HG02981 (cell line): Measurements from ENCODE around the gene ADAP1.

Experiments
- ATAC-seq: cut with Tn5 transposase; IDR thresholded peaks from one replicate; pipeline ENCODE4 v1.9.1; 2021; ENCODE audit warnings: mild to moderate bottlenecking, moderate library complexity; ENCODE audit not compliant: unreplicated experiment

ADAP1 gene

DNA sequence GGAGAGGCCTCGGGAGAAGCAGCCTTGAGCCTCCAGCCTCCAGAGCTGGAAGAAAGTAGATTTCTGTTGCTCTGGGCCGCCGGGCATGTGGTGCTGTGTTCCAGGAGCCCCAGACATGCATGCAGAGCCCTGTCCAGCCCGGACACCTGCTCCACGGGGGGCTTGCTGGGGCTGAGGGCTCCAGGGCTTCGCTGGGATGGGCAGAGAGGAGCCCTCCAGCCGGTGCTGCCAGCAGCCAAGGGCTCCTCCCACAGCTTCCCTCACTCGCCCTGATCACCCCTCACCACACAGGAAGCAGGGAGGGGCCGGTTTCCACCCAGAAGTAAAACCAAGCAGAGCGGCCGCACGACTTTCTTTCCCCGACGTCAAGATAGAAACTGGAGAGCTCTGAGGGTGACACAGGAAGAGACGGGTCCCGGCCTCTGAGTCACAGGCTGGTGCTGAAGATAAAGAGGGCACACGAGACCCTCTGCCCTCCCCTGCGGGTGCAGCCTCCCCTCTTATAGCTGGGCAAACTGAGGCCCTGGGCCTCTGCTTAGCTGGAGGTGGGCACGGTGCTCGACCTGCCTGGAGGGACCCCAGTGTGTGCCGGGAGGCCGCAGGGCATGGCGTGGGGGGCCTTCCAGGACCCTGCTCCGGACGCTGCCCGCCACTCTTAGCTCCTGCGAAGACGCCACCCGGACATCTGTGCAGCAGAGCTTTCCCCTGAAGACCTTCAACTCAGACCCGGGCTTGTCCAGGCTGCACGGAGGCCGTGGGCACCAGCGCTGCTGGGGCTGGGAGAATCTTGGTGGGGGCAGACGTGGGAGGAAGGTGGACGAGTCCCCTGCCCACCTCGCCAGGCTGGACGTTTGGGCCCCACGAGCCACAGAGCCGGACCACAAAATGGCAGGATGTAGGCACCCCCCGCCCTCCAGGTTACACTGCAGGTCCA is 31.1 kb downstream of the ADAP1 start:
- peak; percentile 81 for ATAC-seq

DNA sequence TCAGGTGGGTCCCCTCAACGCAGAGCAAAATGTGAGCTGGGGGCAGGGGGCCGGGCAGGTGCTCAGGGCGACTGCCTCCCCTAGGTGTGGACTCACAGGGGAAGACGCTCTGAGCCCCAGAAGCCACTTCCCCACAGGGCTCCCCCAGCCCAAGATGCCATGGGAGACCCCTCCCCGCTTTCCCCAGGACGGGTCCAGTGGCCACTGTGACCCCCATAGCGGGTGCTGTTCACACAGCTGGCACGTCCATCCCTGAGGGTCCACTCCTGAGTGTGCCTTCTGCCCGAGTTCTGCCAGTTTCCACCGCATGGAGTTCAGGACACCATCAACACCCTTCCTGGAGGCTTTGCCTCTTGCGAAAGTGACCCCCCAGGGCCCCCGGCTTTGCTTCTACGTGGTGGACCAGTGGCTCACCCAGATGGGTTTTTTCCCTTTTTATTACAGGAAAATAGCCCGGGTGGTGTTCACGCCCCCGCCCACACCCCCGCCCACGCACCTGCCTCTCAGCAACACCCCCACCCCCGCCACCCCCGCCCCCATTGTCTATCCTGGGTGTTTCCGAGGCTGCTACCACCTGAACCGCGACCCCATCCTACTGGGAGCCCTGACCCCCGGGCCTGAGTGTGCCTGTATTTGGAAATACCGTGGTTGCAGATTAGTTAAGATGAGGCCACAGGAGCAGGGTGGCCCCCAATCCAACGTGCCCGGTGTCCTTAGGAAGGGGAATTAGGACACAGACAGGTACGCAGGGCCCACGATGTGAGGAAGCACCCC is 32.0 kb downstream of the ADAP1 start:
- no peak for ATAC-seq

GRCh38 chr7:921581-922333 is 32.7 kb downstream of the ADAP1 start:
- no peak for ATAC-seq

DNA sequence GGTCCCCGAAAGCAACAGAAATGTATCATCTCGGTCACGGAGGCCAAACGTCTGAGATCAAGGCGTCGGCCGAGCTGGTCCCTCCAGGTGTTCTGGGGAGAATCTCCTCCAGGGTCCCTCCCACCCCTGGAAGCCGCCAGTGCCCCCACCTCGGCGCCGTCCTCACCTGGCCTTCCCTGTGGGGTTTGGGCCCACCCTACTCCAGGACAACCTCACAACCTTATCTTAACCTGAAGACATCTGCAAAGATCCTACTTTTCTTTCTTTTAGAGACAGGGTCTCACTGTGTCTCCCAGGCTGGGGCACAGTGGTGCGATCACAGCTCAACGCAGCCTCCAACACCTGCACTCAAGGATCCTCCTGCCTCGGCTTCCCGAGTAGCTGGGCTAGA is 33.4 kb downstream of the ADAP1 start:
- no peak for ATAC-seq

GRCh38 chr7:920351-921070 is 34.0 kb downstream of the ADAP1 start:
- ATAC-seq: no peak

GRCh38 chr7:919924-920341 is 34.5 kb downstream of the ADAP1 start:
- no peak for ATAC-seq

GRCh38 chr7:919114-919442 is 35.4 kb downstream of the ADAP1 start:
- ATAC-seq: no peak

- ATAC-seq: no peak
These were observed 35.9 kb downstream of the ADAP1 start for GRCh38 chr7:918441-919113.

- ATAC-seq: no peak
These were observed 36.4 kb downstream of the ADAP1 start for GRCh38 chr7:918118-918425.

DNA sequence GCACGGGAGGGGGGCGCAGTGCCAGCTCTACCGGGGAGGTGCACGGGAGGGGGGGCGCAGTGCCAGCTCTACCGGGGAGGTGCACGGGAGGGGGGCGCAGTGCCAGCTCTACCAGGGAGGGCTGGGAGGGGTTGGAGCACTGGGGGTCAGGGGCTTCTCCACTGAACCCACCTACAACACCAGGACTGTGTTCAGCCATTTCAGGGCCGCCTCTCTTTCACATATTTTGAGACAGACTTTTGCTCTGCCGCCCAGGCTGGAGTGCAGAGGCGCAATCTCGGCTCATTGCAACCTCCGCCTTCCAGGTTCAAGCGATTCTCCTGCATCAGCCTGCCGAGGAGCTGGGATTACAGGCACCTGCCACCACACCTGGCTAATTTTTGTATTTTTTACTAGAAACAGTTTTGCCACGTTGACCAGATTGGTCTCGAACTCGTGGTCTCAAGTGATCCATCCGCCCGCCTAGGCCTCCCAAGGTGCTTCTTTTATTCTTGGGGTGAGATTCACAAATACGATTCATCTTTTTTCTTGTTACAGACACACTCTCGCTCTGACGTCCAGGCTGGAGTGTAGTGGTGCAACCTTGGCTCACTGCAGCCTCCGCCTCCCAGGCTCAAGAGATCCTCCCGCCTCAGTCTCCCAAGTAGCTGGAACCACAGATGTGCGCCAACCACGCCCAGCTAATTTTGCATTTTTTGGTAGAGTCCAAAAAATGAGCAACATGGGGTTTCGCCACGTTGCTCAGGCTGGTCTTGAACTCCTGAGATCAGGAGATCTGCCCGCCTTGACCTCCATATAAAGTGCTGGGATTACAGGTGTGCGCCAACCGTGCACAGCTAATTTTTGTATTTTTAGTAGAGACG is 37.0 kb downstream of the ADAP1 start:
- ATAC-seq: no peak

GRCh38 chr7:916291-916941 is 38.1 kb downstream of the ADAP1 start:
- no peak for ATAC-seq

GRCh38 chr7:915291-916218 is 38.9 kb downstream of the ADAP1 start:
- ATAC-seq: no peak

- no peak for ATAC-seq
These were observed 39.8 kb downstream of the ADAP1 start for GRCh38 chr7:914521-915194.

DNA sequence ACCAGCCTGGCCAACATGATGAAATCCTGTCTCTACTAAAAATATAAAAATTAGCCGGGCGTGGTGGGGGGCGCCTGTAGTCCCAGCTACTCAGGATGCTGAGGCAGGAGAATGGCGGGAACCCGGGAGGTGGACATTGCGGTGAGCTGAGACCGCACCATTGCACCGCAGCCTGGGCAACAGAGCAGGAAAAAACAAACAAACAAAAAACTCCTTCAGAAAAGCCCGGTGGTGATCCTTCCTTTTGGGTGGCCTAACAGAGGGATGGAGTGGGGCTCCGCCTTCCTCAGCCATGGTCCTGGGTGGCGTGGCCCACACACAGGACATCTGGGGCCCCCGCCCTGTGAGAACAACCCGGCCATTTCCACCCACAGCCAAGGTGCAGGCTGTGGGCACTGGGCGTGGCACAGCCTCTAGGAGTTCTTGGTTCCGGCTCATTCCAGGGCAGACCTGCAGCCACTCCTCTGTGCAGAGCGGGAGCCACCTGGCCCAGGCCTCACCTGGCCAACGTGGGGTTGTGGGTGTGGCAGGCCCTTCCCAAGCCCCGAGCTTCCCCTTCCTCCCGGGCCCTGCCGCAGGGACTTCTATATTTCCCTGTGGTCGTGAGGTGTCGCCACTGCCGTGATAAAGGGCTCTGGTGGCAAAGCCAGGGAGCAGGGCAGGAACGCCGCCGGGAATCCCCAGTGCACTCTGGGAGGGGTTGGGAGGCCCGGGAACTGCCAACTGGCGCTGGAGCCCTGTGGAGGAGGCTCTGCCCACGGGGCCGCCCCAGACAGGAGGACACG is 40.6 kb downstream of the ADAP1 start:
- ATAC-seq: no peak

DNA sequence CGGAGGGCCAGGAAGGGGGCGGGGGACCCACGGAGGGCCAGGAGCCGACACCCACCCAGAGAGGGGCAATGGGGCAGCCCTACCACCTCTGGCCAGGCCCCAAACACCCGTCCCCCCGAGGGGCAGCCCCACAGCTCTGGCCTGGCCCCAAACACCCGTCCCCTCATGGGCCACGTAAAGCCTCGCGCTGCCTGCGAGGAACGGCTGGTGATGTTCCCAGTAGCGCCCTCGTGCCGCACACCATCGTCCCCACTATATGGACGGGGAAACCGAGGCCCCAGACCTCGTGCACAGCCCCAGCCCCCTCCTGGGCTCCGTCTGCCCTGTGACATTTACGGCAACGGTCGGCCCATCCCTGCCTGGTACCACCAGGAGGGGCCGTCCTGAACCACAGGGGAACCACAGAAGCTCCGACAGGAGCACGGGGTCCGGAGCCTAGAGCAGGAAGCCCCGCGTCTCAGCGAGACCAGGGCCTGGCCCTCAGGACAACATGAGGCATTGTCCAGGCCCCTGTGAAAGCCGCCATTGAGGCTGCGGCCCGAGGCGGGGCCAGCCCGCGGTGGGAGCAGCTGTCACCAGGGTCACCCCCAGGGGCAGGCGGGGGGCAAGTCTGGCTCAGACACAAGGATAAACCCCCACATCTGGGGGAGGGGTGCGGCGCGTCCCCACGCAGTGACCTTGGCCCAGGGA is 42.5 kb downstream of the ADAP1 start:
- ATAC-seq: no peak

DNA sequence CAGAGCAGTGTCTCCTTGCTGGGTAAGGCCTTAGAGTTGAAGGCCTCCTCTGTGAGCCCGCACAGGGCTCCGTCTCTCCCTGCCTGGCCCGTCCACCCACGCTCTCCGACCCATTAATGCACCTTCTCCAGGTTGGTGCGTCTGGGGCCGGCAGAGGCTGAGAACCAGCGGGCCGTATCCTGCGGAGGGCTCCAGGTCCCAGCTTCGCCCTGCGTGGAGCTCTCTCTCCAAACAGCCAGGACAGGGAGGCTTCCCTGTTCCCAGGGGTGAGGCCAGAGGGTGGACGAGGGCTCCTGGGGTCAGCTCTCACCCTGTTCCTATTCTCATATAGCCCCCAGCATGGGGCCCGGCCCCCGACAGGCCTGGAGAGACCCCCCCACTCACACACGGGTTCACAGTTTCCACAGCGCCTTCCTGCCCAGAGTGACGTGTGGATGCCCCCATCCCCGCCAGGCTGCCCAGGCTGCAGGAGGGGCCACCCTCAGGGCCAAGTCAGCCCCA is 43.5 kb downstream of the ADAP1 start:
- ATAC-seq: no peak
